Measurements from ENCODE around the gene NLGN3. TPM values are rescaled to one million over a fixed set of nuclear protein-coding genes. Genes with fewer than 3 reads are reported as not detected.

Gene NLGN3
- polyA plus RNA-seq, 1 experiment, result 0.27 TPM

GRCh38 chrX:71181910-71182799, 37.5 kb downstream of the NLGN3 start:
- Histone ChIP-seq H3K27me3 (ENCODE audit: control insufficient read depth, insufficient read depth, low read length) (no peaks in the 10 kb centered on the region), H3K4me3 (ENCODE audit: low read depth, low read length) (peak overlapping the region; percentile 43), H3K36me3 (ENCODE audit: control insufficient read depth, insufficient read depth, low read length) (no peaks in the 10 kb centered on the region)
- TF ChIP-seq CTCF (IDR thresholded peaks at IDR 0.05; ENCODE audit: insufficient read depth, low read depth, low read length), result no peak
- ChIA-PET POLR2A (interaction anchor here (1.2 kb wide), 1 partner anchor 184 kb away, joined by 3 read pairs; the partner anchor contains the start of gene TAF1), CTCF (interaction anchor here (0.8 to 1.6 kb wide), 2 partner anchors 10 to 167 kb away, joined by 4 read pairs; no protein-coding TSS in a partner anchor)
- DNase-seq (ENCODE audit: low read depth), result peak; percentile 89

GRCh38 chrX:71182871-71183270, 38.2 kb downstream of the NLGN3 start:
- Histone ChIP-seq H3K27me3 (ENCODE audit: control insufficient read depth, insufficient read depth, low read length) (no peaks in the 10 kb centered on the region), H3K36me3 (ENCODE audit: control insufficient read depth, insufficient read depth, low read length) (no peaks in the 10 kb centered on the region), H3K4me3 (ENCODE audit: low read depth, low read length) (no peak overlapping the region)
- DNase-seq (ENCODE audit: low read depth), result no peak
- TF ChIP-seq CTCF (IDR thresholded peaks at IDR 0.05; ENCODE audit: insufficient read depth, low read depth, low read length), result no peak
- ChIA-PET POLR2A (interaction anchor here (1.2 kb wide), 1 partner anchor 183 kb away, joined by 3 read pairs; the partner anchor contains the start of gene TAF1), CTCF (interaction anchor here (0.8 to 1.6 kb wide), 2 partner anchors 9 to 166 kb away, joined by 4 read pairs; no protein-coding TSS in a partner anchor)

GRCh38 chrX:71183341-71183740, 38.7 kb downstream of the NLGN3 start:
- Histone ChIP-seq H3K36me3 (ENCODE audit: control insufficient read depth, insufficient read depth, low read length) (no peaks in the 10 kb centered on the region), H3K27me3 (ENCODE audit: control insufficient read depth, insufficient read depth, low read length) (no peaks in the 10 kb centered on the region), H3K4me3 (ENCODE audit: low read depth, low read length) (no peak overlapping the region)
- POLR2A ChIA-PET, result interaction anchor here (1.2 kb wide), 1 partner anchor 182 kb away, joined by 3 read pairs; the partner anchor contains the start of gene TAF1
- DNase-seq (ENCODE audit: low read depth), result no peak
- TF ChIP-seq CTCF (IDR thresholded peaks at IDR 0.05; ENCODE audit: insufficient read depth, low read depth, low read length), result no peak
- CTCF ChIA-PET, result interaction anchor here (0.8 to 1.6 kb wide), 2 partner anchors 9 to 166 kb away, joined by 4 read pairs; no protein-coding TSS in a partner anchor

GRCh38 chrX:71184092-71184491, 39.5 kb downstream of the NLGN3 start:
- no peaks in the 10 kb centered on the region for H3K27me3 ChIP-seq (ENCODE audit: control insufficient read depth, insufficient read depth, low read length)
- ChIA-PET POLR2A (no interaction called here), CTCF (no interaction called here)
- DNase-seq (ENCODE audit: low read depth), result no peak
- no peaks in the 10 kb centered on the region for H3K36me3 ChIP-seq (ENCODE audit: control insufficient read depth, insufficient read depth, low read length)
- TF ChIP-seq CTCF (IDR thresholded peaks at IDR 0.05; ENCODE audit: insufficient read depth, low read depth, low read length), result no peak
- H3K4me3 ChIP-seq (ENCODE audit: low read depth, low read length), result no peak overlapping the region

- Histone ChIP-seq H3K36me3 (ENCODE audit: control insufficient read depth, insufficient read depth, low read length) (no peaks in the 10 kb centered on the region), H3K27me3 (ENCODE audit: control insufficient read depth, insufficient read depth, low read length) (no peaks in the 10 kb centered on the region), H3K4me3 (ENCODE audit: low read depth, low read length) (no peak overlapping the region)
- POLR2A ChIA-PET, result no interaction called here
- CTCF ChIA-PET, result no interaction called here
- no peak for TF ChIP-seq CTCF (IDR thresholded peaks at IDR 0.05; ENCODE audit: insufficient read depth, low read depth, low read length)
- DNase-seq (ENCODE audit: low read depth), result no peak
These were observed 40.3 kb downstream of the NLGN3 start for GRCh38 chrX:71184803-71185495.
